Subcutaneous abdominal adipose tissue (tissue), 5 donors: ENCODE data around the gene CXXC5.

Experiments
- H3K27ac ChIP-seq: one replicate; pipeline ENCODE4 v1.7.0; 2013; ENCODE audit warnings: low read depth, mild to moderate bottlenecking, inconsistent platforms, low read length, moderate library complexity
- H3K27me3 ChIP-seq, 5 donors: one replicate each; pipeline ENCODE4 v1.7.0; 2013; ENCODE audit warnings: low read length in 5 of 5, inconsistent platforms in 1 of 5; ENCODE audit not compliant: control insufficient read depth in 5 of 5, insufficient read depth in 4 of 5
- H3K36me3 ChIP-seq, 5 donors: one replicate each; pipeline ENCODE4 v1.7.0; 2013; ENCODE audit warnings: low read length in 5 of 5; ENCODE audit not compliant: control insufficient read depth in 5 of 5, insufficient read depth in 5 of 5
- H3K4me1 ChIP-seq, 5 donors: one replicate each; pipeline ENCODE4 v1.7.0; 2013; ENCODE audit warnings: low read length in 5 of 5, mild to moderate bottlenecking in 3 of 5, moderate library complexity in 1 of 5; ENCODE audit not compliant: control insufficient read depth in 5 of 5, insufficient read depth in 5 of 5
- H3K4me3 ChIP-seq, 5 donors: one replicate each; pipeline ENCODE4 v1.7.0; 2013; ENCODE audit warnings: low read length in 5 of 5, low read depth in 1 of 5
- H3K9ac ChIP-seq, 5 donors: one replicate each; pipeline ENCODE4 v1.7.0; 2013; ENCODE audit warnings: low read length in 5 of 5, mild to moderate bottlenecking in 4 of 5, moderate library complexity in 3 of 5
- H3K9me3 ChIP-seq, 5 donors: one replicate each; pipeline ENCODE4 v1.7.0; 2013; ENCODE audit warnings: low read length in 5 of 5; ENCODE audit not compliant: control insufficient read depth in 5 of 5
- donor health status: healthy.
- donor health status: healthy.
- donor health status: healthy.
- donor health status: healthy.
- donor health status: healthy.

The CXXC5 gene

GRCh38 chr5:139630855-139631254 lies 17.3 kb upstream of the CXXC5 start:
- no peak overlapping the region for H3K27ac ChIP-seq
- no peak overlapping the region for H3K9ac ChIP-seq
- peaks cover 3 to 11% (median 9%) of the 10 kb centered on the region in 5 donors for H3K4me1 ChIP-seq
- no peak overlapping the region for H3K4me3 ChIP-seq
- H3K36me3 ChIP-seq, result peaks cover 22 to 40% (median 32%) of the 10 kb centered on the region in 5 donors
- H3K27me3 ChIP-seq, result no peaks in the 10 kb centered on the region
- no peaks in the 10 kb centered on the region for H3K9me3 ChIP-seq

- Histone ChIP-seq H3K4me1 (peaks cover 11 to 19% (median 16%) of the 10 kb centered on the region in 5 donors), H3K4me3 (no peak overlapping the region), H3K27me3 (no peaks in the 10 kb centered on the region), H3K9me3 (no peaks in the 10 kb centered on the region), H3K9ac (no peak overlapping the region), H3K36me3 (peaks cover 18 to 32% (median 25%) of the 10 kb centered on the region in 5 donors), H3K27ac (no peak overlapping the region)
Measured at GRCh38 chr5:139631520-139632165, 16.5 kb upstream of the CXXC5 start.

GRCh38 chr5:139633295-139634027 lies 14.7 kb upstream of the CXXC5 start:
- Histone ChIP-seq H3K4me3 (no peak overlapping the region), H3K9ac (no peak overlapping the region), H3K9me3 (no peaks in the 10 kb centered on the region), H3K4me1 (peaks cover 18 to 35% (median 33%) of the 10 kb centered on the region in 5 donors), H3K27ac (no peak overlapping the region), H3K27me3 (no peaks in the 10 kb centered on the region), H3K36me3 (peaks cover 0 to 15% (median 10%) of the 10 kb centered on the region in 5 donors)

GRCh38 chr5:139634028-139634325 lies 14.2 kb upstream of the CXXC5 start:
- Histone ChIP-seq H3K36me3 (peaks cover 0 to 11% (median 8%) of the 10 kb centered on the region in 5 donors), H3K9ac (no peak overlapping the region), H3K9me3 (no peaks in the 10 kb centered on the region)

GRCh38 chr5:139634541-139634940 lies 13.6 kb upstream of the CXXC5 start:
- Histone ChIP-seq H3K4me3 (no peak overlapping the region), H3K36me3 (peaks cover 0 to 10% (median 7%) of the 10 kb centered on the region in 5 donors), H3K27ac (no peak overlapping the region), H3K9me3 (no peaks in the 10 kb centered on the region), H3K27me3 (no peaks in the 10 kb centered on the region), H3K9ac (no peak overlapping the region), H3K4me1 (peaks cover 22 to 45% (median 44%) of the 10 kb centered on the region in 5 donors)

More at GRCh38 chr5:139634028-139634325, 14.2 kb upstream of the CXXC5 start:
- H3K4me1 ChIP-seq, result peaks cover 22 to 40% (median 38%) of the 10 kb centered on the region in 5 donors
- H3K4me3 ChIP-seq, result no peak overlapping the region
- H3K27me3 ChIP-seq, result no peaks in the 10 kb centered on the region
- H3K27ac ChIP-seq, result no peak overlapping the region

GRCh38 chr5:139635191-139635590 lies 13.0 kb upstream of the CXXC5 start:
- no peak overlapping the region for H3K4me3 ChIP-seq
- H3K27me3 ChIP-seq, result no peaks in the 10 kb centered on the region
- peaks cover 22 to 50% (median 48%) of the 10 kb centered on the region in 5 donors for H3K4me1 ChIP-seq
- H3K36me3 ChIP-seq, result peaks cover 0 to 10% (median 3%) of the 10 kb centered on the region in 5 donors
- H3K9me3 ChIP-seq, result no peaks in the 10 kb centered on the region
- peak overlapping the region; percentile 97 for H3K27ac ChIP-seq
- peak overlapping the region in 1 of 5 donors; percentile 55 for H3K9ac ChIP-seq

- H3K9ac ChIP-seq, result peak overlapping the region in 3 of 5 donors; percentile 50 to 55 (median 52)
- peak overlapping the region in 2 of 5 donors; percentile 13 to 19 for H3K4me3 ChIP-seq
Measured at GRCh38 chr5:139635606-139636206, 12.4 kb upstream of the CXXC5 start.

GRCh38 chr5:139636207-139636792 lies 11.8 kb upstream of the CXXC5 start:
- Histone ChIP-seq H3K4me3 (peak overlapping the region in 4 of 5 donors; percentile 54 to 74 (median 69)), H3K9me3 (no peaks in the 10 kb centered on the region), H3K27me3 (no peaks in the 10 kb centered on the region), H3K36me3 (peaks cover 0 to 10% (median 3%) of the 10 kb centered on the region in 5 donors), H3K27ac (peak overlapping the region; percentile 97), H3K4me1 (peaks cover 22 to 53% (median 50%) of the 10 kb centered on the region in 5 donors), H3K9ac (peak overlapping the region in 3 of 5 donors; percentile 50 to 55 (median 52))

More at GRCh38 chr5:139635606-139636206, 12.4 kb upstream of the CXXC5 start:
- peaks cover 0 to 10% (median 3%) of the 10 kb centered on the region in 5 donors for H3K36me3 ChIP-seq
- peak overlapping the region; percentile 97 for H3K27ac ChIP-seq
- no peaks in the 10 kb centered on the region for H3K27me3 ChIP-seq
- no peaks in the 10 kb centered on the region for H3K9me3 ChIP-seq
- peaks cover 22 to 50% (median 48%) of the 10 kb centered on the region in 5 donors for H3K4me1 ChIP-seq

- H3K27me3 ChIP-seq, result no peaks in the 10 kb centered on the region
- H3K9ac ChIP-seq, result peak overlapping the region in 3 of 5 donors; percentile 35 to 62 (median 60)
- H3K36me3 ChIP-seq, result peaks cover 0 to 6% (median 3%) of the 10 kb centered on the region in 5 donors
- H3K4me1 ChIP-seq, result peaks cover 22 to 60% (median 55%) of the 10 kb centered on the region in 5 donors
- peak overlapping the region; percentile 26 to 74 (median 69) for H3K4me3 ChIP-seq
- H3K27ac ChIP-seq, result peak overlapping the region; percentile 97
- no peaks in the 10 kb centered on the region for H3K9me3 ChIP-seq
Measured at GRCh38 chr5:139636975-139637408, 11.2 kb upstream of the CXXC5 start.
